ENCODE measurements around the gene DNAH9. TPM values are rescaled to one million over a fixed set of nuclear protein-coding genes. Genes with fewer than 3 reads are reported as not detected.

Gene DNAH9
- total RNA-seq, 1 donor from 2014 or later, result not detected

DNA sequence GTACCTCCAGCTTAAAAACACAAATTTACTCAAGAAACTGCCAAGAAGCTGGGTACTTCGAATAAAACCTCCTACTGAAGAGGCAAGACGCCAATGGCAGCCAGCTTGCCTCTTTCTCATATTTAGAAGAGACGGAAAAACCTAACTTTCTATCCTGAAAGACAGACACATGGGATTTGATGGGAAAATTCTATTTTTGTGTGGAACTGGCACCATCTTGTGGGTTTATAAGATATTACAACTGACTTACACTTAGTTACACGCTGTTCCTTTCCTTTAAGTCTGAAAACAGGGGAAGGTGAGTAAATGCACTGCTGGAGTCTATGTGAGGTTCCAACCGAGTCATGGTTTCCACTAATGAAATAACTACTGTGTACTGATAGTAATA, 388.7 kb downstream of the DNAH9 start:
- intact Hi-C loops (cut with DNase I), result no loop called here
- DNase-seq (ENCODE audit: low spot score in 2 of 2), result no peak
- Histone ChIP-seq H3K27ac (peak overlapping the region in 1 of 2 donors; percentile 41), H3K36me3 (peaks cover 12 to 54% of the 10 kb centered on the region in 2 donors), H3K9me3 (no peaks in the 10 kb centered on the region), H3K4me1 (peaks cover 0 to 4% of the 10 kb centered on the region in 2 donors), H3K27me3 (no peaks in the 10 kb centered on the region), H3K4me3 (no peak overlapping the region)
- TF ChIP-seq CTCF (IDR thresholded peaks at IDR 0.05), result peak in 2 of 3 experiments; percentile 48 to 65

DNA sequence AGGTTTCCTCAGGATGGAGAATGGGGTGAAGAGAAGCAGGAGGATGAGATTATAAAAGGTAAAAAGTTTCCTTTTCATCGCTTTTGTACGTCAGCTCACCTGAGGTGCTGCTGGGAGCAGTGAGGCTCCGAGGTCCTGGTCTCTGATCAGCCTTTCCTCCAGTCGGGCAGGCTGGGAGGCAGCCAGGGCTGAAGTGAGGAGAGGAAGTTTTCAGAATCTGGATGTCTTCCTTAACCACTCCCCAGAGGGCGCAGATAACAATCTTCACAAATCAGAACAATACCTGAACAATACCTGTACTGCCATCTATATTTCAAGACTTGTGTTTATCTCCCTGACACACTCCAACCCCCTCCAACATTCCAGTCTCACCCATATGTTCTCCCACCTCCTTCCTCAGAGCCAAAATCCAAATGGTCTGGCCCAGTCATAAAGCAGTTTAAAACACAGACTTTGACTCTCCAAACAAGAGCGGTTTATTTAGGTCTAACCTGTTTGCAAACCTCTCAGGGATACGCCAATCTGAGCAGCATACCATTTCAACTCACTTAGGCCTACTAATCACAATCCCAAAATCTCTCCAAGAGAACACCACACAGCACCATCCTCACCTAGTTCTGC, 392.2 kb downstream of the DNAH9 start:
- intact Hi-C loops (cut with DNase I), result no loop called here
- peaks cover 0 to 4% of the 10 kb centered on the region in 2 donors for H3K4me1 ChIP-seq
- H3K27ac ChIP-seq, result no peak overlapping the region
- H3K9me3 ChIP-seq, result no peaks in the 10 kb centered on the region
- peaks cover 21 to 41% of the 10 kb centered on the region in 2 donors for H3K36me3 ChIP-seq
- no peaks in the 10 kb centered on the region for H3K27me3 ChIP-seq
- TF ChIP-seq CTCF (IDR thresholded peaks at IDR 0.05), result no peak
- no peak overlapping the region for H3K4me3 ChIP-seq
- DNase-seq (ENCODE audit: low spot score in 2 of 2), result no peak

DNA sequence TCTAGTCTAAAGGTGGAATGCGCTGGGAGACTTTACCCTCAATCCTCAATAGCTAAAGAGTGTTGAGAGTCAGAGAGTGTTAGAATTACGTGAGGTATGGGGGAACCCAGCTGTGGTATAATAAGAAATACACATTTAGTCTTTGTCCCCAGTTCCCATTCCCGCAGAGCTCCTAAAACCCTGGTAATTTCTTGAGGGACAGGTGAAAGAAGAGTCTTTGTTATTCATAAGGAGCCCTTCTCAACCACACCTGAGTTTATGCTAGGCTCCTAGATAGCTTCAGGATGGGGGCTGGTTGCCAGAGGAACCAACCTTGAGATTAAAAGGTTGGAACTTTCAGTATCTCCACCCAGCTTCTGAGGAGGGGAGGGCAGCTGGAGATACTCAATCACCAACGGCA, 393.2 kb downstream of the DNAH9 start:
- H3K27me3 ChIP-seq, result no peaks in the 10 kb centered on the region
- H3K4me3 ChIP-seq, result no peak overlapping the region
- no peak for TF ChIP-seq CTCF (IDR thresholded peaks at IDR 0.05)
- intact Hi-C loops (cut with DNase I), result no loop called here
- H3K9me3 ChIP-seq, result no peaks in the 10 kb centered on the region
- no peak for DNase-seq (ENCODE audit: low spot score in 2 of 2)
- H3K36me3 ChIP-seq, result peaks cover 21 to 41% of the 10 kb centered on the region in 2 donors
- H3K27ac ChIP-seq, result no peak overlapping the region
- H3K4me1 ChIP-seq, result peaks cover 0 to 10% of the 10 kb centered on the region in 2 donors

DNA sequence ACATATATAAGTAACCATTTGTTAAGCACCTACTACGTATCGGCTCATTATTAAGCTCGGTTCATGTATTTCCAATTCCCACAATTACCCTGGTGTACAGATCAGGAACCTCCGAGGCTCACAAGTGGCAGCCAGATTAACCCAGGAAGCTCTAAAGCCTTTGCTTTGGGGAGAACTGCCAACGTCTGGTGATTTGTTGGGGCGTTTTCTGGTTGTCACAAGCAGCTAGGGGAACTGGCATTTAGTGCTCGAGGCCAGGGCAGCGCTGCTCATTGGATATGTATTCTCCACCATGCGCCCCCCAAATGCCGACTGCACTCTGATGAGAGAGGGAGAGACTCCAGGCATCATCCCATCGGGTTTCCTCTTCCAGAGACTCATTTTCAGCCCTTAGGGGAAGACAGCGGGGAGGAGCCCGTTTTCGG, 398.5 kb downstream of the DNAH9 start:
- TF ChIP-seq CTCF (IDR thresholded peaks at IDR 0.05), result peak in 1 of 3 experiments; percentile 18
- Histone ChIP-seq H3K27me3 (no peaks in the 10 kb centered on the region), H3K36me3 (peaks cover 8 to 12% of the 10 kb centered on the region in 2 donors), H3K4me1 (peaks cover 0 to 8% of the 10 kb centered on the region in 2 donors), H3K4me3 (peak overlapping the region; percentile 71 to 97), H3K9me3 (no peaks in the 10 kb centered on the region), H3K27ac (peak overlapping the region; percentile 87 to 88)
- peak in 1 of 2 donors; percentile 65 for DNase-seq (ENCODE audit: low spot score in 2 of 2)
- intact Hi-C loops (cut with DNase I), result loop anchor here (1.0 kb wide), 2 partner anchors 24 to 1022 kb away; partner anchors contain the start of genes ELAC2 and MAP2K4

- H3K4me1 ChIP-seq, result peaks cover 0 to 8% of the 10 kb centered on the region in 2 donors
- H3K4me3 ChIP-seq, result peak within 1 kb of the TSS; percentile 71 to 97
- DNase-seq (ENCODE audit: low spot score in 2 of 2), result peak; percentile 82 to 97
- peaks cover 5 to 6% of the 10 kb centered on the region in 2 donors for H3K36me3 ChIP-seq
- TF ChIP-seq CTCF (IDR thresholded peaks at IDR 0.05), result no peak
- intact Hi-C loops (cut with DNase I), result loop anchor here (1.0 kb wide), 2 partner anchors 23 to 1021 kb away; partner anchors contain the start of genes ELAC2 and MAP2K4
- peak within 1 kb of the TSS; percentile 87 to 88 for H3K27ac ChIP-seq
- H3K27me3 ChIP-seq, result no peaks in the 10 kb centered on the region
- H3K9me3 ChIP-seq, result no peaks in the 10 kb centered on the region
Measured at GRCh38 chr17:11997147-11997971, 399.1 kb downstream of the DNAH9 start, which contains the start of gene ZNF18. Gene ZNF18, minus strand, starts transcription at chr17:11997475. Its CDS starts 4,646 bp downstream, at chr17:11992829.

All from ascending aorta (tissue), 2 donors.